ENCODE data around the gene TGFB1. TPM values are rescaled to one million over a fixed set of nuclear protein-coding genes. Genes with fewer than 3 reads are reported as not detected.
"Not testable (repeated sequence)": the region's sequence is repeated elsewhere in the genome, so short reads cannot be mapped to it uniquely, and the experiment has no call there.

The TGFB1 gene
- polyA plus RNA-seq, 3 donors: 5.6 to 25.9 (median 24.0) TPM

- 75 to 83% (median 82%) methylated on average over 2 of the region's 2 CpGs for WGBS, 3 donors
These were observed 57.3 kb downstream of the TGFB1 start for GRCh38 chr19:41296433-41296871.

DNA sequence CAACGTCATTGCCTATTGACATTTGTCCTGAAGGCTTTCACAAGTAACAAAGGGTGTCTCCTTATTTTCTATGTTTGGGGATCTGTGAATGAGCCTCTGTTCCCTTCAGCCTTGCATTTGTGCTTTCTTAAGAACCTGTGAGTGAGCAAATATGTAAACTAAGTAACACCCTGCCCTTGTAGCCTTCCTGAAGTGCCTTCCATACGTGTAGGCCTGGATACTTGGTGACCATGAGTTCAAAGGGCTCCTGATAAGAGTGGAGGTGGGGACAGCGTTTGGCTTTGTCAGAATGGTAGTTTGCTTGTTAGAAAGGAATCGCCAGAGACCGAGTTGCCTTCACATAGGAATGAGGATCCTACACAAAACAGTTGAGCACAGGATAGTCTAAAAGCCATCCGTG, 58.2 kb downstream of the TGFB1 start:
- WGBS, 3 donors: 56 to 82% (median 78%) methylated on average over 6 of the region's 6 CpGs
- no peak overlapping the region for H3K27ac ChIP-seq (ENCODE audit: low read depth, low read length)

More at GRCh38 chr19:41296433-41296871, 57.3 kb downstream of the TGFB1 start:
- no peak overlapping the region for H3K27ac ChIP-seq (ENCODE audit: low read depth, low read length)

DNA sequence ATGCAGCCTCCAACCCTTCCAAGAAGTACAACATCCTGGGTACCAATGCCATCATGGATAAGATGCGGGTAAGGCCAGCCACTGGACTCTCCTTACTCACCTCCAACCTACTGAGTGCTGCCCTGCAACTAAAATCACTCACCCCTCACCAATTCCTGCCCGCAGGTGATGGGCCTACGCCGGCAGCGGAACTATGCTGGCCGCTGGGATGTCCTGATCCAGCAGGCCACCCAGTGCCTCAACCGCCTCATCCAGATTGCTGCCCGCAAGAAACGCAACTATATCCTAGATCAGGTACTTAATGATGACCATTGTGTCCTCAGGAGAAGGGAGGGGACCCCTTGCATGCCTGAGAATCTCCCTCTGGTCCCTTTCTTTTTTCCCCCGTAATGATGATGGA, 59.3 kb downstream of the TGFB1 start:
- H3K27ac ChIP-seq (ENCODE audit: low read depth, low read length): no peak overlapping the region
- WGBS, 3 donors: 94 to 97% (median 96%) methylated on average over 10 of the region's 10 CpGs

DNA sequence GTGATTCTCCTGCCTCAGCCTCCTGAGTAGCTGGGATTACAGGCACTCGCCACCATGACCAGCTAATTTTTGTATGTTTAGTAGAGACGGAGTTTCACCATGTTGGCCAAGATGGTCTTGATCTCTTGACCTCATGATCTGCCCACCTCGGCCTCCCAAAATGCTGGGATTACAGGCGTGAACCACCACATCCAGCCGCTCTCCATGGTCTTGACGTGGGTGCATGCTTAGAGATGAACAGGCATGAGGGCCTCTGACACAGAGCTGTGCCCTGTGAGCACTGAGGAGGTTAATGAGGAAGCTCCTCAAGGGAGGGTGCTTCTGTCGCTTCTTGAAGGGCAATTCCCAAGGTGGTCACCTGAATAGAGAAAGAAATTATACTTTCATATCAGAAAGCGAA, 63.9 kb downstream of the TGFB1 start:
- 93 to 96% (median 94%) methylated on average over 8 of the region's 8 CpGs for WGBS, 3 donors
- not testable (repeated sequence) for H3K27ac ChIP-seq (ENCODE audit: low read depth, low read length)

- WGBS, 3 donors: 79 to 84% (median 80%) methylated on average over 3 of the region's 3 CpGs
These were observed 64.8 kb downstream of the TGFB1 start for GRCh38 chr19:41288673-41289530.

More at GRCh38 chr19:41288673-41289530, 64.8 kb downstream of the TGFB1 start:
- no peak overlapping the region for H3K27ac ChIP-seq (ENCODE audit: low read depth, low read length)

Other genes starting within 250 kb of the TGFB1 start
- not detected for gene CYP2F1, start 239.5 kb downstream of the TGFB1 start, polyA plus RNA-seq
- 1 to 10 TPM in 1 of 3 donors, under 1 TPM in 2; 0.30 to 5.1 (median 0.67) TPM for gene CYP2S1, start 160.7 kb downstream of the TGFB1 start, polyA plus RNA-seq
- 10 to 100 TPM in 2 of 3 donors, 1 to 10 TPM in 1; 2.5 to 26.0 (median 24.0) TPM for gene AXL, start 134.7 kb downstream of the TGFB1 start, polyA plus RNA-seq
- gene HNRNPUL1, start 89.5 kb downstream of the TGFB1 start, polyA plus RNA-seq: 100 to 1,000 TPM in 1 of 3 donors, 10 to 100 TPM in 2; 47.6 to 129 (median 87.1) TPM
- gene CCDC97, start 43.8 kb downstream of the TGFB1 start, polyA plus RNA-seq: 10 to 100 TPM; 10.3 to 17.0 (median 15.3) TPM
- 1 to 10 TPM; 6.1 to 9.4 (median 6.4) TPM for gene B9D2, start 10.2 kb upstream of the TGFB1 start, polyA plus RNA-seq
- 10 to 100 TPM; 10.2 to 24.2 (median 12.2) TPM for gene TMEM91, start 22.6 kb upstream of the TGFB1 start, polyA plus RNA-seq
- 10 to 100 TPM; 18.4 to 40.2 (median 33.1) TPM for gene EXOSC5, start 43.4 kb upstream of the TGFB1 start, polyA plus RNA-seq
- 10 to 100 TPM; 42.6 to 61.2 (median 49.3) TPM for gene BCKDHA, start 43.9 kb upstream of the TGFB1 start, polyA plus RNA-seq
- gene B3GNT8, start 73.5 kb upstream of the TGFB1 start, polyA plus RNA-seq: 1 to 10 TPM in 2 of 3 donors, under 1 TPM in 1; 0.89 to 2.0 (median 1.6) TPM
- gene DMAC2, start 86.0 kb upstream of the TGFB1 start, polyA plus RNA-seq: 10 to 100 TPM; 28.4 to 45.2 (median 35.3) TPM
- gene ERICH4, start 89.2 kb upstream of the TGFB1 start, polyA plus RNA-seq: not detected
- gene CEACAM21, start 222.2 kb upstream of the TGFB1 start, polyA plus RNA-seq: 1 to 10 TPM in 1 of 3 donors, under 1 TPM in 2; 0.67 to 2.1 (median 0.95) TPM